NCI-H2081 treated with DMSO at 0.1 percent for 48 hours (cell line): ENCODE data around the gene MCF2L2.

Experiments used
- DNase-seq: peaks from one replicate; lab custom pipeline; 2025; lab: John Stamatoyannopoulos, UW

Gene MCF2L2

DNA sequence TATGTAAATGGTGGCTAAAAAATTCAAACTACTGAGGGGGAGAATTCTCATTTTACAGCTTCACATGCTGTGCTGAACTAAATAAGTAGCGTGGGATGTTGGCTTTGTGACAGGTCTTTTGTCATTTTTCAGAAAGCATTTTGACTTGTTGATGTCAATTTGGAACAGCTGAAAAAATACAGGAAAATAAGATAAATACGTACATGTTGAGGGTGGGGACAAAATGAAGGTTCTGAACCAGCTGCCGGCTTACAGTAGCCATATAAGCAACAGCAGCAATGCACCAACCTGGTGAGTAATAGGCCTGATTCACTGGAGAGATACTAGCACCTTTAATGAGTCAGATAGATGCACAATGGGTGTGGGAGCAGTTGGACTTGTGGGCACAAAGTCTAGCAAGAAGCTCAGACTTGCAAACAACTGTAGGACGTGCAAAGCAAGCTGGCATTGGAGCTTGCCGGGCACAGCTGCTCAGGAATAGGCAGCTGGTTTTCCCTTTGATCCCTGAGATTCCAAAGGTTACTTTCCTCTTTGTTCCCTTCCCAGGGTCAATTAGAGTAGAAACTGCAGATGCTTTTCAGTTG, 162.5 kb downstream of the MCF2L2 start:
- DNase-seq: peak; percentile 86

DNA sequence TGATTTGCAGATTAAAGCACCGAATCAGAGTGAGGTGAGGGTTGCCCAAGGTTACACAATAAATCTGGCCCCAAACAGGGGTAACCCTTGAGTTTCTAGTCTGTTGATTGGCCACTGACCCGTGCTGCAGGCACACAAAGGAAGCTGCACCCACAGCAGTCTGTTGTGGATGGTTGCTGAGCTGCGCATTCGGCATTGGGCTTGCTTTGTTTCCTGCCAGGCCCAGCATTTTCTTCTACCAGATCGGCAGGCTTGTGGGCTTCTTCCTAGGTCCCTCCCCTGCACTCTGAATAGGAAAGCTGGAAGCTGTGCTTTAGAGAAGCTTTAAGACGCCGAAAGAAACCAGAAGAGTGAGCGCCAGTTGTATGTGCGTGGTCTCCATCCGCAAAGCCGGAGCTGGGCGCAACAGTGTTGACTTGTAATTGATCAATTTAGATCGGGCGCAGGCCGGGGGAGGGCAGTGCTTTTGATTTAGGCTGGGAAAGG, 163.2 kb downstream of the MCF2L2 start:
- DNase-seq: peak; percentile 98

DNA sequence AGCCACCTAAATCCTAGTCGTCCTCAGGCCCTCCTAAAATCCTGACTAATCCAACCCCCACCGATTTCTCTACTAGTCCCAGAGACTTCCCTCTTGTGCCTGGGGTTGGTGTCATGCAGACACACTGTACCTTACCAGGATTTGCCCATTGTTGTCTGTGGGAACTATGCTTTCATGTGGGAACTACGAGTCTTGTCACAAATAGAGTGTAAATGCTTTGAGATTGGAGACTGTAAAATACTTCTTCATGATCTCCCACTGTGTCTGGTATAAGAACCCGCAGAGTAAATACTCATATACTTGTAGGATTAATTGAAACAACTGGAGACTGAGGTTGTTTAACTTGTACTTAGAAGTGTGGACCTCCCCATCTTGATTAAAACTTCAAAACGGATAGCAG, 164.2 kb downstream of the MCF2L2 start:
- DNase-seq: no peak

DNA sequence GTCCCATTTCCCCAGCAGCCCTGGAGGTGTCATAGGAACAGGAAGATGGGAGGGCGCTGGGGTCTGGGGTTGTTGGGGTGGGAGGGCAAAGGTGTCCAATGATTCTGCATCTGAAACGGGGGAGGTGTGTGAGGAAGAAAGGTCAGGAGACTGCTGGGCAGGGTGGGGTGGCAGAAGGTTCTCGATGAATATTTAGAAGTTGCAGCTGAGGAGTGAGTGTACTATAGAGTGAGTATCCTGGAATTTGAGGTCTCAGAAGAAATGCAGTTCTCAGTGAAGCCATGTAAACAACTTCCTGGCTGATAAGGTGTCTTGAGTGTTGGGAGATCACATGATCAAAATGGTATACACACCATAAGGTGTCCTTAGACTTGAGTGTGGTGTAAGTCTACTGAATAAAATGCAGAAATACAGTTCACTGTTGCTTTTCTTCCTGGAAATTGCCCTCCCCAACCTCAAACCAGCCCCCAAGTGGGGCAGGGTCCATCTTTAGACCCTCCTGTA, 165.5 kb downstream of the MCF2L2 start:
- DNase-seq: no peak

DNA sequence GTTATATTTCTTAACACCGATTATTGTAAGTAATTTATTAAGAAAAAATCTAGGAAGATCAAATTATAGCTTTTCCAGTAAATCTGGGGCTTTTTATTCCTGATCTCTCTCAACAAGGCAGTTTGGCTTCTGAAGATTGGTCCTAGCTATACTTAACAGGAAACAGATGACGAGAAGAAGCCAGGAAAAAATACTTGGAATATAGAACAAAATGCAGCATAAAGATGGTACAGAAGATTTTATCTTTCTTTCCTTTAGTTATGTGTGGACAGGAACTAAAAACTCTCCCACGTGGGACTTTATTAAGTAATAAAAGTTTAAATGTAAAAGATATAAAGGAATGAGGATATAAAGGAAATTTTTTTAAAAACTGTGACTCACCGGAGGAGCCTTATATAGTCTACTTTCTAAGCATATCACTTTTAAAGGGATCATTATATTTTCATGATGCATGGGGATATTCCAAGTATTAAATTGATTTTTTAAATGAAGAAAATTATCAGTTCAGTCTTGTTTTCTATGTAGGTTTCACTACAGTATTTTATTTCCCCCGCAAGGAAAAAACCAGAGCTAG, 167.2 kb downstream of the MCF2L2 start:
- DNase-seq: no peak

DNA sequence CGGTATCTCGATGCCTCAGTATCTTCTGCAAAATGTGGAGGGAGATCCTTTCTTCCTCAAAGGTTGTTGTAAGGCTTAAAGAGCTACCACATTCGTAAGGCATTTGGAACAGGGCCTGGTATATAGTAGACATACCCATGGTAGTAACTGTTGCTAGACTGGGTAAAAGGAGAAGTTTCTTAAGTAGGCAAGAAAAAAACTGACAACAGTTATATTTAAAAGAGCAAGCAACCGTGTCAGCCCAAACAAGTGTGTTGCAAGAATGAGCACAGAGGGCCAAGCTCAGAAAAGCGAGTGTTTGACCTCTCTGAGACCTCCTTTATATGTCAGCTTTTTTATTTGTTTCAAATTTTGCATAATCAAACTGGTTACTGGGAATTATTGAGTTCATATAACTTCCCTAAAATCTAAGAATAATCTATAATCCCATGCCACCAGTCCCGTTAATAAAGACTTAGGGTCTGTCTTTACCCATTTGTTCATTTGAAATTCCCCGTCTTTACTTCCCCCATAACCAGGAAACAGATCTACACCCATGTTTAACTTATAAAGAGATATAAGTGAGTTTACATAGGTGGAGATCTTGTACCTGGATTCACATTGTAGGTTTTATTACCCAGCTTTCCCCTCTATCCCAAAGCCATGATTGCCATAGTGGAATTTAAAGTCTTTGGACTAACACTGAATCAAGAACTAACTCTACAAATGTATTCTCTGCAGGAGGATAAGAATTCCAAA, 168.1 kb downstream of the MCF2L2 start:
- DNase-seq: no peak

DNA sequence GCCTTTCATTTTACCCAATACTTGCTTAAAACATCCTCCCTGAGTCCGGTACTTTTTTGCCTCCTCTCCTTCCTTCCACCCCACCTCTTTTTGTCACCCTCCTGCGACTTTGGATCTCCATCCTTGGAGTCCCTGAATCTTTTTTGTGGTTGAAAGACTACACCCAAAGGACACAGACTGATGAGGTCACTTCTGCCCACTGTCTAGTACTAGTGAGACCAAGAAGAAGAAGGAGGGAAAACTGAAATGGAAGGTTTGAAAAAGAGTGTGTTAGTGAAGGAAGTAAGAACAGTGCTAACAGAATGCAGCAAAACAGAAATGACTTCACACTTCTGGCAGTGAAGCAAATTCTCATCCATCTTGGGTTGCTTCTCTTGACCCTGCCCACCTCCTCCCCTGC, 168.8 kb downstream of the MCF2L2 start:
- DNase-seq: no peak

DNA sequence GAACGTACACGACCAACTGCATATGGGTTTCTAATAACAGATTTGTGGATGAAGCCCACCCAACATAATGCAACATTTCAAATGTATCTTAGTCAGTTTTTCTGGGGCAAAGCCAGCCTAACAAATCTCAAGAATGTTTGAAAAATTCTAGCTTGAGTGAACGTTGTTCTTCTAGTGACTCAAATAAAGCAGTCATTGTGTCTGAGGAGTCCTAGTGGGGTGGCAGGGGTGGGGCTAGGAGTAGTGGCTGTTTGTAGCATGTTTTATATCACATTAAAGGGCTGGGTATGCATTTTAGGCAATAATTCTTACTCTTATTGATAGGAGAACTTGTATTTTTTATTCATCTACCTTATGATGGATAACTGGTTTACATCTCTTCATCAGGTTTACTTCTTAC, 169.3 kb downstream of the MCF2L2 start:
- no peak for DNase-seq

DNA sequence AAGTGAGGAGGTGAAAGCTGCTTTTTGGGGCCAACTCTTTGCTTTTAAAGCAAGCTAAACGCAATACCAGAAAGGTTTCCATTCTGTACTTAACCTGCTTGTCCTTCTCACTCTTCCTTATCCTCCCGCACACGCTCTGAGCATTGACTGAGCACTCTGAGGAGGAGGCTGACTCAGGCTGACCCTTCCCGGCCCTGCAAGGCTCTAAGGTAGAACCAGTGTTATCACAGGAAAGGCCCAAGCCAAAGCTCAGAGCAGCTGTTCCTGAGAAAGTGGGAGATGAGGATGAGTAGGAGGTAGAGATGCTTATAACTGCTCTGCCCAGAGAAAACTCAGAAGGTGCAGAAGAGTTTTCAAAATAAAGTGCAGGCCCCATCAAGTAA, 173.1 kb downstream of the MCF2L2 start:
- DNase-seq: no peak

DNA sequence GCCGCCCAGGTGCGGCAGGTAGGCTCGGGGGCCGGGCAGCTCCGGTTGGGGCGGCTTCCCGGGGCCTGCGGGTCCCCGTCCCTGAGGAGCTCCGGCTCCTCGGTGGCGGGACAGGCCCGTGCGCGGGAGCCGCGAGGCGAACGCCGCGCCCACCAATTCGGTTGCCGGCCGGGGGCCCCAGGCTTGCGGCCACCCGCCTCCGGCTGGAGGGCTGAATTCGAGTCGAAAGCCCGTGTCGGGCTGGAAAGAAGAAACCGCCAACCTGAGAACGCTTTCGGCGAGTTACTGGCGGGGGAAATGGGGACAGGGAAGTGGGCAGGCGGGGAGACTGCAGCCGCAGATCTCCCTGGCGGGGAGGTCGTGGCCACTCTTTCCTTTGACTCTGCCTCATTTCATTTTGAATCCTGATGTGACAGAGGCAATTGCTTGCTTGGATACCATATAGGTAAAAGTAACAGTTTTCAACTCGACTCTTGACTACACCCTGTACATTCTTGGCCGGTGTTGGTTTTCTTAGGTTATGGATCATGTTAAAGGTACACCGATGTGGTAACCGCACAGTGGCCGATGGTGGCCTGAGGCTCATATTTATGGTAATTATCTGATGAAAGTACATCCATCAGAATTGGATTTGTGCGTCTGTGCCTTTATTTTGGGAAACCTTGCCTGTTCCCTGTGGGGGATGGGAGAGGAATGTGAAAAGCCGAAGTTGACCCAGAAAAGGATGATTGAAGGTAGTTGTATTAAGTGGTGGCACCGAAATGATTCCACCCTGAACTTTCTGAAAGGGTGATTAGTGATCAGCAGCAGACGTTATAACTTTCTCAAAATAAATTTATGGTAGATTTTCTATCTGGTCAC, 173.7 kb downstream of the MCF2L2 start:
- no peak for DNase-seq

DNA sequence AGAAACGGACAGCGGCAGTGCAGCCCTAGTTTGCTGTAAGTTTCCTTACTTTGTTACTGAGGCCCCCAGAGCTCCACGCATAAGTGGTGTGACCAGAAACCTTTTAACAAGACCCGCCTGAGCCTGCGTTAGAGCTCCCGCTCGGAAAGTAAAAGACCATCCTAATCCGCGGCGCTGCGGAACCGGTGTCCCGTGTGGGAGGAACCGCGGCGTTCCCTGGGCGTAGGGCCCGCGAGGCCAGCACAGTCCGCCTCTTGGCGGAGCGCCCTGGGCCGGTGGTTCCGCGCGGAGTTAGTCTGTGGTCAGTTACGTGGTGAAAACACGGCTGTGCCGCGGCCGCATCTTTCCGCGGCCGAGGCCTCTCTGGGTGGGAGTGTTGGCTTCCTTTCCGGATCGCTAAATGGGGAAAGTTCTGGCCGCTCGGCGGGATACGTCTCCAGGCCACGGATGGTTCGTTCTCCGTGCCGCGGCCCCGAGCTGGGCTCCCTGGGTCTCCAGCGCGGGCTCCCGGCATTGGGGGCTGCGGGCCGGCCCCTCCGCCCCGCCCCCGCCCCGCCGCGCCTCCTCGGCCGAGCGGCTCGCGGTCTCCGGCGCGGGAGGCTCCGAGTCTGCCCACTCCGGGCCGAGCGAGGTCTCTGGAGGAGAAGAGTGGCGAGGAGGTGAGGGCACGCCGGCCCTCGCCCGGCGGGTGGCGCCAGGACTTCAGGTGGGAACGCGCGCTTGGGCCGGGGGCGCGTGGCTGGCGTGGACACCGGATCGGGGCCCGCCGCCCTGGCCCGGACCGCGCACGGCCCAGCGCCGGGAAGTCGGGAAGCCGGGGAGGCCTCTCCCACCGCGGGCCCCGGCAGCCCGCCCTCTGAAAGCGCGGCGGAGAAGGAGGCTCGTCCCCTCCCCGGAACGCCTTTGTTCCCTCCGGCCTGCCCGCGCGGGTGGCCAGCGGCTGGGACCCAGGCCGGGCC, 174.6 kb downstream of the MCF2L2 start:
- DNase-seq: no peak

DNA sequence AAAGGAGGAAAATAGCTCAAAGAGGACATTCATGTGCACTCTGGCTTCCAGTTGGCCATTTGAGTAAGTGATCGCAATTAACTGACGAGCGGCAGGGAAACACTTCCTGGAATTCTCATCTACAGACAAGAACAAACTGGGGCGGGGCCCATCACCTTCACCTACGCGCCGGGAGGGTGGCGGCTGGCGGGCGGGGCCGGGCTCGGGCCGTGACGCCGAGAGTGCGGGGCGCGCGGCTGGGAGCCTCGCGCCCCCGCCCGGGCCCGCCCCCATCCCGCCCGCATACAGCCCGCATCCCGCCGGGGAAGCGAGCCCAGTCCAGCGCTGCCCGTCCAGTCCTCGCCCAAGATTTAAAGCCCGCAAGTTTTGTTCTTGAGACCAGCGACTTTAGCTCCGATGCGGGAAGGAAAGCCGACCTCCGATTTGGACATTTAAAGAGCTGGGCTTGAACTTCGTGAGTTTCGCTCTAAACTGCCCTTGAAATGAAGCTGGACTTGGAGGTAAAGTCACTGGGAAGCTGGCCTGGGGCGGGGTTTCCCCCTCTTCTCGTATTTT, 175.4 kb downstream of the MCF2L2 start, which contains the start of gene B3GNT5:
Gene B3GNT5 (plus strand): TSS at position 281 of the 555 bp plus-strand sequence. CDS start 16,546 bp downstream, outside the sequence.
- DNase-seq: peak; percentile 81

DNA sequence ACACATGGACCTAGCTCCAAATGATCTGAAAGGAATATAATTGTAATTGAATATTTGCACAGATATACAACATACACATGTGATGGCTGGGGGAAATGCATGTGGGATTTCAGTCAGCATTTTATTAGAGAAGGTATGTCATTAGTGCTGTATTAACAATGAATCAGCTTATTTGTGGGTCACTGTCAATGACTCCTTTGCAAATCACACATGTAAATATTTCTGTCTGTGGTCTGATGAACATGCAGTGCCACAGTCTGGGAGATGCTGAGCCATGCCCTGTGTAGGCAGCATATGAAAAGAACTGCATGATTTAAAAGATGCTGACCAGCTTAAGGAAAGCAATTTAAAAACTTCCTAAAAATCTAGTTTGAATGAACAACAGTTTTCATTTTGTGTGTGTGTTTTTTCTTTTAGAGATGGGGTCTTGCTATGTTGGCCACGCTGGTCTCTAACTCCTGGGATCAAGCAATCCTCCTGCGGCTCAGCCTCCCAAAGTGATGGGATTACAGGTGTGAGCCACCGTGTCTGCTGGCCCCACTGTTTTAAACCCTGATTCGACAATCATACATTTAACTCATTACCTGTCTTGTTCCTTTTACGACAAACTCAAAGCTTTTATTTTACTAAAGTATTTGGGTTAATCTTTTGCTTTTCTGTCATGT, 176.2 kb downstream of the MCF2L2 start:
- DNase-seq: no peak

DNA sequence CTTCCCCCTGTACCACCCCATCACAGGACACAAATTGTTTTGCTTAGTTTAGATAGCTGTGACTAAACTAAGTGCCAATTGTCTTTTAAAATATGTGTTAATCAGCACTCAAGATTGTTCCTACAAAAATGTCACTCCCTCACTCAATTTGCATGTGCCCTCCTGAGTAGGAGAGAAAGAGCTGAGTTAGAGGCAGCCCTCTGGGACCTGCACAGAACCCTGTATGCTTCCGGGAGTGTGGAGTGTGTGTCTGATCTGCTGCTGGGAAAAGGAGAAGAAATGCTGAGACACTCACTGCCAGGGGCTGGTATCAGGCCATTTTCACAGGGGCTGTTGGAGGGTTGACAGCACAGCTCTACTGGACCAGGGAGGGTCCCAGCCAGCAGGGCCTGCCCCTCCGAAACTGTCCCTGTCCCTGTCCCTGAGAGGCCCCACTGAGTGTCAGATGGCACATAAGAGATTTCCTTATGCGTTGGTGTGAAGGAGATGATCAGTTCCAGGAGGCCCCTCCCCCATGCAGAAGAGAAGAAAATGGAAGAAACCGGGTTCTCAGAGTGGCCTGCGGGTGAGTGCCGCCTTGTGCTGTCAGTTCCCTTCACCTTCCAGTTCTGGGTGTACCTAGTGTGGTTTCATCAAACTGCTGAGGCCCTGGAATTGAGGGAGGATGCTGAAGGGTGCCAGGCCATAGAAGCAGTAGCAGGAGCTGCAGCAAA, 179.3 kb downstream of the MCF2L2 start:
- DNase-seq: no peak

DNA sequence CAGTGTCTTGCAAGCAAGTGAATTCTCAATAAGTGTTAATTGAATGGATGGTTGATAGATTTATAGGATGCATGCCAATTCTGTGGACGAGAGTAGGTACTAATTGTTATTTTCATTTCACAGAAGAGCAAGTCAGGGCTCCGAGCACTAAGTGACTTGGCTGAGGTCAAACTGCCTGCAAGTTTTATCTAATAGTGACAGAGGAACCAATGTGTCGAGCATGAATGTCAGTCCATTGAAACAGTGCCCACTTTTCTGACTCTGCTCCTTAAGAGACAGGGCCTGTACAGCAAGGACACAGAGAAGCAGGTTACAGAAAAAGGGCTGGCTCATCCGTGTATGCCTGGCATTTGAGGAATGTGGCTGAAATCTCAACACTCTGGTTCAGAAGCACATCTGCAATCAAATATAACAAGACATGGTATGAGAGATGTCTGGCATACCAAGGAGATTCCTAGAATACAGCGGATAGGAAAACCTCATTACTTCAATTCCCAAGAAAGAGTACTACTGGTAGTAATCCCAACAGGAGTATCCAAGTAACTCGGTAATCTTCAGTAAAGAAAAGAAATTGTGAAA, 181.3 kb downstream of the MCF2L2 start:
- no peak for DNase-seq

DNA sequence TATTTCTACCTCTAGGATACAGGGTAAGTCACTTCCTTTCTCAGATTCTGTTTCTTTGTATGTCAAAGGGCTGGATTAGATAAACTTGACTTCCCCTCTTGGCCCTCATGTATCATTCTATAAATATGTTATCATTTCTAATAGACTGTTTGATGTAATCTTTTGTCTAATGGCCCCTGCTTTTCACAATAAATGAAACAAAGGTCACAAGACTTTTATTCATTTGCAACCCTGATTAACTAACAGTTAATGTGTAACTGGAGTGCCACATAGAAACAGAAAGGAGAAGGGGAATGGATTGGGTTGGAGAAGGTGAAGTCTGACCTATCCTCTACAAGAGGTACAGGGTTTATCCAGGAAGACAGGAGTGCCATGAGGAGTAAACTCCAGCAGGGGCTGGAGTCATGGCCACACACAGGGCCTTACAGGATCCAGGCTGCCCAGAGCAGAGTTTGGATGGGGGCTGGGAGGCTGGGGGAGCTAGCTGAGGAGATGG, 183.4 kb downstream of the MCF2L2 start:
- DNase-seq: no peak

DNA sequence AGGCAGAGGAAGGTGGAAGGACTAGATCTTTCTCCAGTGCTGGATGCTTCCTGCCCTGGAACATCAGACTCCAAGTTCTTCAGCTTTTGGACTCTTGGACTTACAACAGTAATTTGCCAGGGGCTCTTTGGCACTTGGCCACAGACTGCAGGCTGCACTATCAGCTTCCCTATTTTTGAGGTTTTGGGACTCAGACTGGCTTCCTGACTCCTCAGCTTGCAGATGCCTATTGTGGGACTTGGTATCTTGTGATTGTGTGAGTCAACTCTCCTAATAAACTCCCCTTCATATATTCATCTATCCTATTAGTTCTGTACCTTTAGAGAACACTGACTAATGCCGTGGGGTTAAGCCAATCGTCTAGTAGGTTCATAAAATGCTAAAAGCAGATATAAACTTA, 184.2 kb downstream of the MCF2L2 start:
- DNase-seq: no peak

DNA sequence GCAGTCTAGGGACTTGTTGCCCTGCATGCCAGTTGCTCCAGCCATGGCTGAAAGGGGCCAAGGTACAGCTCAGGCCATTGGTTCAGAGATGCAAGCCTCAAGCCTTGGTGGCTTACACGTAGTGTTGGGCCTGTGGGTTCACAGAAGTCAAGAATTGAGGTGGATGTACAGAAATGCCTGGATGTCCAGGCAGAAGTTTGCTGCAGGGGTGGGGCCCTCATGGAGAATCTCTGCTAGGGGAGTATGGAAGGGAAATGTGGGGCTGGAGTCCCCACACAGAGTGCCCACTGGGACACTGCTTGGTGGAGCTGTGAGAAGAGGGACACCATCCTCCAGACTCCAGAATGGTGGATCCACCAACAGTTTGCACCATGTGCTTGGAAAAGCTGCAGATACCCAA, 186.0 kb downstream of the MCF2L2 start:
- DNase-seq: no peak

DNA sequence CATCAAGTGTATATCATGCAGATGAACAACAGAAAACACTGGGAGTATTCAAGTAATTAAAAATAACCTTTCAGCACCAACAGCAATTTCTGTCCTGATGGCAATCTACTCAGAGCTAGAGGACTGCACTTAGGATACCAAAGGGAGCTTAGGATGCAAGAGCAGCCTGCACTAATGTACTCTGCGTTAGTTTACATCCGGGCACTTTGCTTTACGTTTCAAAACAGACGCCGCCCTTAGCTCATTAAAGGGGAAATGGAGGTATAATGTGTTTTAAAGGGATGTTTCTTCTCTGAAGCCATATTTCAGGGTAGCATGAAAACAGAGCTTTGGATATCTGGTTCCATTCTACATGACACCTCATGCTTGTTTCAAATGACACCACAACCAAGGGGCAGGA, 189.4 kb downstream of the MCF2L2 start:
- no peak for DNase-seq
